ENCODE results near the gene ARHGAP26.

The ARHGAP26 gene

DNA sequence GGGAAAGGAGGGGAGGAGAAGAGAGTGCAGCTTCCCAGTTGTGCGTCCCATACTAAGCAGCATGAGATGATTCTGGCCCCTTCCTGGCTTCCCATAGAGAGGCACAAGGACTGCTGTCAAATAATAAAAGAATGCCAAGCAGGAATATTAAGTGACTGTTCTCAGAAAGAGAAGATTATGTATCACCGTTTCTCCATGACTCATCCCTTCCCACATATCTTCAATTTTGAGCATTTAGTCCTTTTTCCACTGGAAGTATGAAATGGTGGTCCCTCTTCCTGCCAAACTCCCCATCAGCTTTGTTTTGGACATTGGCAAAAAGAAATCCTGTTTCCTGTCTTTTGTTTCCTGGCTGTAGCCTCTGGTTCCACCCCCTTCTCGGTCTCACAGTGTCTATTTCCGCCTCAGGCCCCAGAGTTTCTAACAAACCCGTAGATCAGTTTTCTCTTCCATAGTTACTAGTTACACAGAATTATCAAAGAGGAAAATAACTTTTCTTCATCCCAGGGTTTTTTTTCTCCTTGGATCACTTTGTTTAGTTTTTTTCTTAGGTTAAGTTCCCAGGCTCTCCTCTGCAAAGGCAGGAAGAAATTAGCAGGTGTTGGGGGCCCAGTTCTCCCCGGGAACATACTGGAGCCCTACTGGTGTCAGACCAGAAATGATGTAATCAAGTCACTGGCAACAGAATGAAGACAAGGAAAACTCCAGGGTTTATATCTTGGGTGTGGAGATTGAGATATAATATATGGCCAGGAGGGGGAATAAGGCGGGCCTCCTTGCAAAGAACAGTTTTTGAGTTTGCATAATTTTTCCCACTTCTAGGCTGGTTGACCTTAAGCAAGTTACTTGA, 26.4 kb upstream of the ARHGAP26 start:
- peak overlapping the region; percentile 15 for H3K4me3 ChIP-seq

DNA sequence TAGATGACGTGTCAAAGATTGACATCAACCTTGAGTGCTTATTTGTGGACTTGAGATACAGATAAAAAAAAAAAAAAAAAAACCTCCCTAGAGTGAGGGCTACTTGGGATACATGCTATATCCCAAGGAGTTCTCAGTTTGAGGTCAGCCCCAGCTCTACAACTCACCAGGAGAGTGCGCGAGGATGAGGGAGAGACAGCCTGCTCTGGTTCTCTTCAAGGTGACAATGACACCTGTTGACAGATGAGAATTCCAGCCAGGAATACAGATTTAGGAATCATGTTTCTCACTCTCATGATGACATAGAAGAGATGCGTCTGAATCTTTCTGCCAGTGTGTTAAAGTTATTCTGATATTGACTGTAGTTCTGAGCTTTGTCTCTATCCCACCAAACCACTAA, 24.9 kb upstream of the ARHGAP26 start:
- DNase-seq (ENCODE audit: low spot score) = no peak
- Histone ChIP-seq H3K4me3 (no peak overlapping the region), H3K27ac (no peak overlapping the region)
- TF ChIP-seq, protein P1, sequence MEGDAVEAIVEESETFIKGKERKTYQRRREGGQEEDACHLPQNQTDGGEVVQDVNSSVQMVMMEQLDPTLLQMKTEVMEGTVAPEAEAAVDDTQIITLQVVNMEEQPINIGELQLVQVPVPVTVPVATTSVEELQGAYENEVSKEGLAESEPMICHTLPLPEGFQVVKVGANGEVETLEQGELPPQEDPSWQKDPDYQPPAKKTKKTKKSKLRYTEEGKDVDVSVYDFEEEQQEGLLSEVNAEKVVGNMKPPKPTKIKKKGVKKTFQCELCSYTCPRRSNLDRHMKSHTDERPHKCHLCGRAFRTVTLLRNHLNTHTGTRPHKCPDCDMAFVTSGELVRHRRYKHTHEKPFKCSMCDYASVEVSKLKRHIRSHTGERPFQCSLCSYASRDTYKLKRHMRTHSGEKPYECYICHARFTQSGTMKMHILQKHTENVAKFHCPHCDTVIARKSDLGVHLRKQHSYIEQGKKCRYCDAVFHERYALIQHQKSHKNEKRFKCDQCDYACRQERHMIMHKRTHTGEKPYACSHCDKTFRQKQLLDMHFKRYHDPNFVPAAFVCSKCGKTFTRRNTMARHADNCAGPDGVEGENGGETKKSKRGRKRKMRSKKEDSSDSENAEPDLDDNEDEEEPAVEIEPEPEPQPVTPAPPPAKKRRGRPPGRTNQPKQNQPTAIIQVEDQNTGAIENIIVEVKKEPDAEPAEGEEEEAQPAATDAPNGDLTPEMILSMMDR (IDR thresholded peaks at IDR 0.05) = no peak

More for the DNA sequence above, 26.4 kb upstream of the ARHGAP26 start:
- DNase-seq (ENCODE audit: low spot score) = no peak
- TF ChIP-seq, protein P1 (IDR thresholded peaks at IDR 0.05) = no peak
- peak overlapping the region in 1 of 2 donors; percentile 75 for H3K27ac ChIP-seq

DNA sequence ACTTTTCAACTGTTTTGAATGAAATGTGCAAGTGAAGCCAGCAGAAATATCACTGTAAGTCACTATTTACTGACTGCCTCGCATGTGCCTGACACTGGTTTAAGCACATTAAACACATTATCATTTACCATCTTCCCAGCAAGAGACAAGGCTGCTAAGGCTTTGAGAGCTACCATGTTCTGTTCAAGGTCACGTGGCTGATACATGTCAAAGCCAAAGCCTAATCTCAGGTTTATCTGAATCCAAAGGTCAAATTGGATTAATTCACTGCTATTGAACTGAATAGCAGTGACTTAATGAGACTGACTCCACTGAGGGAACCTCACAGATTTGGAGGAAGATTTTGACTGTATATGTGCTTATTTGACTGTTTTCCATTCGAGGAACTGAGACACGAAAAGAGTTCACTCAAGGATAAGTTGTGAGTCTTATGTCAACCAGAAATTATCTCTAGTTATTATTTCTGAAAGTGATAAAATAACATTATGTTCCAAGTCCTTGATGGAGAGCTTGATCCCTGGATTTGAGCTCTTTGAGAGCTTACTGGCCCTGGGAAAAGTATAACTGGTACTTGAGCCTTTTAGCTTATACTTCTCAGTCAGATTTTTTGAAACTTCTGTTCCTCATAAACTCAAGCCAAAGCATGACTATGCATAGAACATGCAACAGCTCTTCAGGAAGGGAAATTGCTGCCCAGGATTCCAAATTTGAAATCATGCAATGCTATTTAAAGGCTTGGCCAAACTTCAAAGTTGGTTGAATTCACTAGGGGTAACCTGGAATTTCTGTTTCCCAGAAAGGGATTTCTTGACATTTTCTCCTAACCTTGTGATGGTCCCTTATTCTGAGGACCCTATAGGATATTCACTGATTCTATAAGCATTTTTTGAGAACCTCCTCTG, 23.4 kb upstream of the ARHGAP26 start:
- no peak overlapping the region for H3K4me3 ChIP-seq
- H3K27ac ChIP-seq = peak overlapping the region in 1 of 2 donors; percentile 21
- TF ChIP-seq, protein P1 (IDR thresholded peaks at IDR 0.05) = no peak
- DNase-seq (ENCODE audit: low spot score) = no peak

DNA sequence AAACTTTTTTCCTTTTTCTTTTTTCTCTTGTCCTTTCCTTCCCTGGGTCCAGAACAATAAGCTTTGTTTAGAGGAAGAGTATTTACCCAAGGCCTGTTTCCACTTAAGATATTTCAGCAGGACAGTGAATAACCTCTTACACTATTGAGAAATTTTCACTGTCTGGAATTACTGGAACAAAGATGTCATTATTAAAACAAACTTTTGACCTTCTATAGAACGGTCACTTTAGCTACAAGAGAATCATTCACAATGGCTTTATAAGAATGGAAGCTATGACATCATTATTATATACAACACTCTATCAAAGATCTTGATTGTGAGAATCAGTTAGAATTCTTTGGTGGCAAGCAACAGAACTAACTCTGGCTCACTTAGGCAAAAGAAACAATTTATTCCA, 22.0 kb upstream of the ARHGAP26 start:
- no peak overlapping the region for H3K27ac ChIP-seq
- DNase-seq (ENCODE audit: low spot score) = no peak
- TF ChIP-seq, protein P1 (IDR thresholded peaks at IDR 0.05) = no peak
- no peak overlapping the region for H3K4me3 ChIP-seq

DNA sequence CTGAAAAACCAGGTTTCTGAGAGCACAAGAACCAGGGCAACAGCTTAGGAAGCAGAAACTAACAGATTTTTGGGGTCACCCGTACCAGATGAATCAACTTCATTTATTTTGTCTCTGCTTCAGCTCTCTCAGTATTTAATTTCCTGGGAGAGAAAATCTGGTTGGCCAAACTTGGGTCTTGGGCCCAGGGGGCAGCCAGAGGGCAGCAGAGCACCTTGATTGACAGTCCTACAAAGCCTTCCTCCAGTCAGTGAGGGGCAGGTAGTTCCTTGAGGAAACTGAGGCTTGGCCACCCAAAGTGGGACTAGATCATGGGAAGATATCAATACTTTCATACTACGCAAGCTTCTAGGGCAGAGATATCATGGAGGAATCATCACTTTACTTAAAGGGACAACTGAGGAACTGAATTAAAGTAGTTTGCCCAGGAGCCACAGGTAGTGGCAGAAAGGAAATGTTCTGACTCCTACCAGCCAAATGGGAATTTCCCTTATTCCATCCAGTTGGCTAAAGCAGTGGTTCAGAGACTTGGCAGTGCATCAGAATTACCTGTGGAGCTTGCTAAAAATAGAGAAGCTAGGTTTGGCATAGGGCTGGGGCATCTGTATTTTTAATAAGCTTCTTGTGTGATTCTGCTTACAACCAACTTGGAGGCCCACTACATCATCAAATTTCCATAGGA, 21.5 kb upstream of the ARHGAP26 start:
- no peak overlapping the region for H3K27ac ChIP-seq
- no peak overlapping the region for H3K4me3 ChIP-seq
- no peak for DNase-seq (ENCODE audit: low spot score)
- TF ChIP-seq, protein P1 (IDR thresholded peaks at IDR 0.05) = no peak

DNA sequence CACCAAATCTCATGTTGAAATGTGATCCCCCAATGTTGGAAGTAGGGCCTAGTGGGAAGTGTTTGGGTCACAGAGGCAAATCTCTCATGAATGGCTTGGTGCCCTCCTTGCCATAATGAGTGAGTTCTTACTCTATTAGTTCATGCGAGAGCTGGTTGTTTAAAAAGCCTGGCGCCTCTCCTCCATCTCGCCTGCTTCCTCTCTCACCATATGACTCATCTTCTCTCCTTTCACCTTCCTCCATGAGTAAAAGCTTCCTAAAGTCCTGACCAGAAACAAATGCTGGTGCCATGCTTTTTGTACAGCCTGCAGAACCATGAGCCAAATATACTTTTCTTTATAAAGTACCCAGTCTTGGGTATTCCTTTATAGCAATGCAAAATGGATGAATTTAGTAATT, 20.9 kb upstream of the ARHGAP26 start:
- H3K27ac ChIP-seq = no peak overlapping the region
- no peak overlapping the region for H3K4me3 ChIP-seq
- no peak for DNase-seq (ENCODE audit: low spot score)
- TF ChIP-seq, protein P1 (IDR thresholded peaks at IDR 0.05) = no peak
